HepG2 (cell line): ENCODE measurements around the gene SLC25A14. TPM values are rescaled to one million over a fixed set of nuclear protein-coding genes. Genes with fewer than 3 reads are reported as not detected.

Experiments used
- ATAD3A ChIP-seq: sonication (generic); formaldehyde crosslinking; IDR thresholded peaks from 2 replicates; pipeline ENCODE4 v1.4.0; 2020; ENCODE audit warnings: missing genetic modification reagents
- DBP ChIP-seq: sonication (generic); formaldehyde crosslinking; IDR thresholded peaks from 2 replicates; pipeline ENCODE4 v1.4.0; 2020; ENCODE audit warnings: missing genetic modification reagents; ENCODE audit errors: not compliant biosample characterization
- ETV5 ChIP-seq: IDR thresholded peaks from 2 replicates; pipeline ENCODE4 v1.6.1; 2018; ENCODE audit warnings: missing biosample characterization, missing genetic modification reagents, inconsistent platforms, borderline replicate concordance
- FLYWCH1 ChIP-seq: sonication (generic); formaldehyde crosslinking; IDR thresholded peaks from 2 replicates; pipeline ENCODE4 v1.8.1; 2023; ENCODE audit warnings: mild to moderate bottlenecking, missing genetic modification reagents
- HCFC1 ChIP-seq: fragments of 150-350 bp; IDR thresholded peaks from 2 replicates; pipeline ENCODE4 v1.6.1; 2014; ENCODE audit warnings: low read depth, low read length
- HIVEP1 ChIP-seq: sonication (generic); formaldehyde crosslinking; IDR thresholded peaks from 2 replicates; pipeline ENCODE4 v1.4.0; 2020; ENCODE audit warnings: mild to moderate bottlenecking, missing genetic modification reagents
- HOXA3 ChIP-seq: sonication (generic); formaldehyde crosslinking; IDR thresholded peaks from 2 replicates; pipeline ENCODE4 v1.5.0; 2020; ENCODE audit warnings: missing genetic modification reagents
- IRF2 ChIP-seq: IDR thresholded peaks from 2 replicates; pipeline ENCODE4 v1.6.1; 2018; ENCODE audit warnings: missing genetic modification reagents, missing compliant biosample characterization
- KAT7 ChIP-seq: IDR thresholded peaks from 2 replicates; pipeline ENCODE4 v1.6.1; 2018; ENCODE audit warnings: borderline replicate concordance, missing compliant biosample characterization
- MAX ChIP-seq: IDR thresholded peaks from 2 replicates; pipeline ENCODE4 v1.6.1; 2012; ENCODE audit warnings: inconsistent platforms
- MNT ChIP-seq: fragments of 450-650 bp; IDR thresholded peaks from 2 replicates; pipeline ENCODE4 v1.6.1; 2016
- NR2F6 ChIP-seq, 2 experiments: IDR thresholded peaks; 2 replicates each; pipeline ENCODE4 v1.6.1; 2016; ENCODE audit warnings: antibody characterized with exemption in 1 of 2, mild to moderate bottlenecking in 1 of 2
- PHF5A ChIP-seq: IDR thresholded peaks from one replicate; pipeline ENCODE4 v1.6.1; 2018; ENCODE audit warnings: low read depth, missing genetic modification reagents; ENCODE audit not compliant: unreplicated experiment
- POGZ ChIP-seq: sonication (generic); formaldehyde crosslinking; IDR thresholded peaks from 2 replicates; pipeline ENCODE4 v1.4.0; 2020; ENCODE audit warnings: mild to moderate bottlenecking, missing genetic modification reagents
- SAP130 ChIP-seq: IDR thresholded peaks from 2 replicates; pipeline ENCODE4 v1.6.1; 2016; ENCODE audit warnings: low read depth
- SNAPC2 ChIP-seq: sonication (generic); formaldehyde crosslinking; IDR thresholded peaks from 2 replicates; pipeline ENCODE4 v1.8.1; 2022; ENCODE audit warnings: mild to moderate bottlenecking, missing genetic modification reagents
- SNRNP70 ChIP-seq: fragments of 200-400 bp; formaldehyde crosslinking; IDR thresholded peaks from 2 replicates; pipeline ENCODE4 v1.6.1; 2017; ENCODE audit warnings: mild to moderate bottlenecking, low read depth, low read length, moderate library complexity
- TAF1 ChIP-seq: sonication (generic); formaldehyde crosslinking; IDR thresholded peaks from 2 replicates; pipeline ENCODE4 v1.4.0; 2020; ENCODE audit warnings: missing genetic modification reagents
- YEATS4 ChIP-seq: sonication (generic); formaldehyde crosslinking; IDR thresholded peaks from 2 replicates; pipeline ENCODE4 v1.4.0; 2020; ENCODE audit warnings: missing genetic modification reagents, borderline replicate concordance
- ZFP36L1 ChIP-seq: sonication (generic); formaldehyde crosslinking; IDR thresholded peaks from 2 replicates; pipeline ENCODE4 v1.8.0; 2022; ENCODE audit warnings: mild to moderate bottlenecking, missing genetic modification reagents, moderate library complexity
- ZFX ChIP-seq: sonication (generic); formaldehyde crosslinking; IDR thresholded peaks from 2 replicates; pipeline ENCODE4 v1.4.0; 2020; ENCODE audit warnings: mild to moderate bottlenecking, low read depth, missing genetic modification reagents, moderate library complexity
- ZNF18 ChIP-seq: sonication (generic); formaldehyde crosslinking; IDR thresholded peaks from 2 replicates; pipeline ENCODE4 v1.8.0; 2022; ENCODE audit warnings: mild to moderate bottlenecking, missing genetic modification reagents; ENCODE audit not compliant: insufficient replicate concordance
- ZNF547 ChIP-seq: sonication (generic); formaldehyde crosslinking; IDR thresholded peaks from 2 replicates; pipeline ENCODE4 v1.5.1; 2020; ENCODE audit warnings: mild to moderate bottlenecking, missing genetic modification reagents
- ZNF720 ChIP-seq: sonication (generic); formaldehyde crosslinking; IDR thresholded peaks from 2 replicates; pipeline ENCODE4 v1.4.0; 2020; ENCODE audit warnings: missing genetic modification reagents
- ZNF879 ChIP-seq: sonication (generic); formaldehyde crosslinking; IDR thresholded peaks from 2 replicates; pipeline ENCODE4 v1.8.1; 2023; ENCODE audit warnings: missing genetic modification reagents
- polyA plus RNA-seq, 8 experiments: library from polyadenylated mRNA; depleted of rRNA in 3 of 8; stranded (reverse) in 7 of 8; unstranded in 1 of 8; fragments of >200 nt; fragmentation: Illumina TruSeq in 4 of 8; extraction: Trizol in 4 of 8; gene quantifications; 2 replicates each; pipeline versions ENCODE4 v1.2.1 to v1.2.3, GENCODE V29; 2011 to 2016; ENCODE audit warnings: low read depth in 4 of 8, missing spikeins in 1 of 8, mixed read lengths in 1 of 8; ENCODE audit not compliant: insufficient read depth in 1 of 8
- total RNA-seq, 5 experiments: library from RNA; depleted of rRNA; stranded (reverse); fragments of >200 nt; fragmentation: Illumina TruSeq; extraction: Trizol; gene quantifications; 2 replicates each; pipeline ENCODE4 v1.2.3, GENCODE V29; 2016; ENCODE audit warnings: low read depth in 1 of 5

SLC25A14 gene
- total and polyA plus RNA-seq, 2 of the 13 experiments (the other 11 are each of a cell fraction or from before 2014, with no cell fraction given): 14.0 to 15.6 TPM

- TF ChIP-seq ETV5 (CRISPR knock-in tag) (peak; percentile 59), ZNF720 (no peak), POGZ (CRISPR knock-in tag) (peak; percentile 46; the same call in 1 of the 2 replicates), ZNF879 (CRISPR knock-in tag) (no peak), MNT (no peak), ZNF18 (CRISPR knock-in tag) (no peak), KAT7 (CRISPR knock-in tag) (no peak), SNRNP70 (no peak), ATAD3A (CRISPR knock-in tag) (no peak), MAX (no peak), PHF5A (CRISPR knock-in tag) (peak; percentile 19), IRF2 (0 out of 2 replicates have a peak, but pooled peaks have one; percentile 32), YEATS4 (no peak), SNAPC2 (CRISPR knock-in tag) (no peak), DBP (CRISPR knock-in tag) (no peak), HCFC1 (peak; percentile 31; the same call in 1 of the 2 replicates), ZNF547 (CRISPR knock-in tag) (peak; percentile 33; the same call in 1 of the 2 replicates), TAF1 (peak; percentile 74), FLYWCH1 (CRISPR knock-in tag) (no peak), ZFX (CRISPR knock-in tag) (peak; percentile 91), HOXA3 (CRISPR knock-in tag) (0 out of 2 replicates have a peak, but pooled peaks have one; percentile 22), NR2F6 (IDR thresholded peaks at IDR 0.05) (no peak), NR2F6 (CRISPR knock-in tag; IDR thresholded peaks at IDR 0.05) (no peak), SAP130 (CRISPR knock-in tag) (peak; percentile 97), HIVEP1 (CRISPR knock-in tag) (no peak), ZFP36L1 (CRISPR knock-in tag) (no peak)
Measured at GRCh38 chrX:130339408-130340222, at the start of gene SLC25A14 (continued).
